ENCODE measurements around the gene AP2B1. TPM values are rescaled to one million over a fixed set of nuclear protein-coding genes. Genes with fewer than 3 reads are reported as not detected.
A peak's percentile ranks its signal among the peaks of the same experiment; 100 is the strongest.

Gene AP2B1
- polyA plus RNA-seq, 1 of the 3 experiments (the other 2 are of a cell fraction) = 97.8 TPM

GRCh38 chr17:35727635-35728034 lies 140.5 kb downstream of the AP2B1 start:
- ChIA-PET CTCF (interaction anchor here (1.0 to 2.0 kb wide), 4 partner anchors 8 to 114 kb away, joined by 3 to 7 read pairs (median 4); no protein-coding TSS in a partner anchor), POLR2A (interaction anchor here (0.8 kb wide), 1 partner anchor 23 kb away, joined by 3 read pairs; no protein-coding TSS in a partner anchor)
- Histone ChIP-seq H3K9me2 (no peaks in the 10 kb centered on the region), H3K4me1 (ENCODE audit: control insufficient read depth in 1 of 2, insufficient read depth in 2 of 2, low read depth in 1 of 2, low read length in 1 of 2) (peaks cover 18 to 28% of the 10 kb centered on the region in 2 experiments; a peak in 3 of 4 replicates), H3K4me3 (ENCODE audit: low read depth in 2 of 2, low read length in 1 of 2) (no peak overlapping the region), H3K36me3 (replicated peaks in 1 of 2; ENCODE audit: control insufficient read depth in 1 of 2, insufficient read depth in 2 of 2, low read length in 1 of 2) (peaks cover 15 to 35% of the 10 kb centered on the region in 2 experiments), H3F3A (replicated peaks; ENCODE audit: insufficient read depth) (peaks cover 15% of the 10 kb centered on the region), H3K79me2 (ENCODE audit: insufficient read depth) (no peaks in the 10 kb centered on the region), H3K9me3 (no peaks in the 10 kb centered on the region), H4K20me1 (ENCODE audit: insufficient read depth) (peaks cover 7% of the 10 kb centered on the region), H3K27me3 (ENCODE audit: insufficient read depth) (no peaks in the 10 kb centered on the region), H3K27ac (ENCODE audit: low read depth in 2 of 2, low read length in 1 of 2) (peak overlapping the region in 1 of 2 experiments; percentile 83; a peak in 1 of 4 replicates), H3K4me2 (no peak overlapping the region), H3K9ac (no peak overlapping the region), H2AFZ (ENCODE audit: low read depth) (no peak overlapping the region)
- DNase-seq = no peak
- 97% methylated on average over 5 of the region's 5 CpGs for WGBS (ENCODE audit: low lambda C conversion rate)
- no peak for TF ChIP-seq IRF3 (IDR thresholded peaks at IDR 0.05; ENCODE audit: low read depth, low read length)
- no peak for TF ChIP-seq SMC3 (IDR thresholded peaks at IDR 0.05; ENCODE audit: low read depth, low read length)
- no peak for TF ChIP-seq TAF1 (IDR thresholded peaks at IDR 0.05; ENCODE audit: borderline replicate concordance, low read depth, low read length)
- no peak for TF ChIP-seq FOXM1 (IDR thresholded peaks at IDR 0.05; ENCODE audit: low read depth)
- TF ChIP-seq GATA2 (CRISPR knock-in tag; IDR thresholded peaks at IDR 0.05) = no peak
- no peak for TF ChIP-seq CTCF (IDR thresholded peaks at IDR 0.05)
- no peak for TF ChIP-seq REST (IDR thresholded peaks at IDR 0.05; ENCODE audit: low read depth, low read length)
- no peak for TF ChIP-seq ZBTB33 (IDR thresholded peaks at IDR 0.05; ENCODE audit: borderline replicate concordance, low read depth)
- TF ChIP-seq RCOR1 (IDR thresholded peaks at IDR 0.05; ENCODE audit: low read length) = no peak
- TF ChIP-seq USF1 (IDR thresholded peaks at IDR 0.05; ENCODE audit: borderline replicate concordance, low read depth) = no peak
- no peak for TF ChIP-seq EP300 (IDR thresholded peaks at IDR 0.05; ENCODE audit: borderline replicate concordance in 1 of 2, low read depth in 1 of 2, low read length in 1 of 2)
- TF ChIP-seq MAX (IDR thresholded peaks at IDR 0.05; ENCODE audit: low read depth) = no peak
- TF ChIP-seq RAD21 (IDR thresholded peaks at IDR 0.05; ENCODE audit: low read length) = no peak
- TF ChIP-seq CHD2 (IDR thresholded peaks at IDR 0.05; ENCODE audit: low read length, partially characterized antibody) = no peak
- no peak for TF ChIP-seq RXRA (IDR thresholded peaks at IDR 0.05; ENCODE audit: borderline replicate concordance, low read depth)
- TF ChIP-seq FOXJ3 (CRISPR knock-in tag; IDR thresholded peaks at IDR 0.05) = no peak
- no peak for TF ChIP-seq TCF12 (IDR thresholded peaks at IDR 0.05)
